CD14-positive monocyte (primary cell): ENCODE measurements around the gene PHF12. TPM values are rescaled to one million over a fixed set of nuclear protein-coding genes. Genes with fewer than 3 reads are reported as not detected.

Experiments used
- DNase-seq, 3 donors: peaks; one replicate each; pipeline ENCODE4 v3.0.0-alpha.2; 2011 to 2022
- H2AFZ ChIP-seq: 2 replicates; pipeline ENCODE4 v1.6.0; 2012; ENCODE audit warnings: mild to moderate bottlenecking, low read depth, low read length, inconsistent platforms; ENCODE audit not compliant: insufficient read depth, poor library complexity, severe bottlenecking
- H3K27ac ChIP-seq, 2 donors: 1 replicate in 1 of 2; 2 replicates in 1 of 2; pipeline ENCODE4 v1.5.1; 2012 to 2013; ENCODE audit warnings: low read length in 2 of 2, control low read depth in 1 of 2, inconsistent platforms in 1 of 2, low read depth in 1 of 2, mild to moderate bottlenecking in 1 of 2
- H3K27me3 ChIP-seq, 2 donors: one replicate each; pipeline versions ENCODE4 v1.6.0 to v1.6.1; 2011 to 2013; ENCODE audit warnings: low read length in 2 of 2; ENCODE audit not compliant: control insufficient read depth in 2 of 2, insufficient read depth in 2 of 2
- H3K36me3 ChIP-seq, 2 donors: replicated peaks in 1 of 2; 1 replicate in 1 of 2; 2 replicates in 1 of 2; pipeline versions ENCODE4 v1.5.1 to v1.6.1; 2012 to 2013; ENCODE audit warnings: low read length in 2 of 2, control low read depth in 1 of 2, inconsistent platforms in 1 of 2, mild to moderate bottlenecking in 1 of 2; ENCODE audit not compliant: insufficient read depth in 2 of 2, control insufficient read depth in 1 of 2
- H3K4me1 ChIP-seq, 2 donors: 1 replicate in 1 of 2; 2 replicates in 1 of 2; pipeline versions ENCODE4 v1.5.1 to v1.6.1; 2012 to 2013; ENCODE audit warnings: low read length in 2 of 2, control low read depth in 1 of 2, inconsistent platforms in 1 of 2, mild to moderate bottlenecking in 1 of 2, moderate library complexity in 1 of 2; ENCODE audit not compliant: insufficient read depth in 2 of 2, control insufficient read depth in 1 of 2
- H3K4me2 ChIP-seq: replicated peaks from 2 replicates; pipeline ENCODE3; 2012; ENCODE audit warnings: low read length, moderate library complexity, mild to moderate bottlenecking; ENCODE audit not compliant: poor library complexity, severe bottlenecking; ENCODE audit errors: extremely low read depth
- H3K4me3 ChIP-seq, 3 experiments: fragments of 200-600 bp in 1 of 3; sonication (generic) in 1 of 3; replicated peaks in 1 of 3; 1 replicate in 2 of 3; 2 replicates in 1 of 3; pipeline ENCODE4 v1.5.1; 2011 to 2013; ENCODE audit warnings: low read length in 3 of 3, mild to moderate bottlenecking in 3 of 3, control low read depth in 2 of 3, low read depth in 2 of 3, inconsistent platforms in 1 of 3, moderate library complexity in 1 of 3
- H3K79me2 ChIP-seq: 2 replicates; pipeline ENCODE4 v1.6.0; 2012; ENCODE audit warnings: mild to moderate bottlenecking, control low read depth, inconsistent platforms, low read length, moderate library complexity; ENCODE audit not compliant: insufficient read depth
- H3K9ac ChIP-seq: 2 replicates; pipeline ENCODE4 v1.6.0; 2017; ENCODE audit warnings: low read length, mild to moderate bottlenecking; ENCODE audit not compliant: insufficient read depth, poor library complexity, severe bottlenecking
- H3K9me3 ChIP-seq, 2 donors: replicated peaks in 1 of 2; 1 replicate in 1 of 2; 2 replicates in 1 of 2; pipeline versions ENCODE4 v1.5.1 to v1.6.1; 2012 to 2013; ENCODE audit warnings: low read length in 2 of 2, control low read depth in 1 of 2; ENCODE audit not compliant: control insufficient read depth in 1 of 2, insufficient read depth in 1 of 2
- H4K20me1 ChIP-seq: 2 replicates; pipeline ENCODE4 v1.6.0; 2012; ENCODE audit warnings: mild to moderate bottlenecking, low read length, control low read depth, moderate library complexity; ENCODE audit not compliant: insufficient read depth
- H3K27ac Mint-ChIP-seq, 7 donors: one replicate each; pipeline ENCODE4 v1.8.0; 2020; ENCODE audit warnings: mild to moderate bottlenecking in 7 of 7, mixed read lengths in 7 of 7, moderate library complexity in 6 of 7, inconsistent platforms in 2 of 7
- H3K27me3 Mint-ChIP-seq, 3 donors: one replicate each; pipeline ENCODE4 v1.8.0; 2021 to 2022; ENCODE audit warnings: low read depth in 3 of 3, mild to moderate bottlenecking in 3 of 3, mixed read lengths in 3 of 3, moderate library complexity in 3 of 3, inconsistent platforms in 1 of 3
- H3K36me3 Mint-ChIP-seq, 2 donors: one replicate each; pipeline ENCODE4 v1.8.0; 2020; ENCODE audit warnings: mixed read lengths in 2 of 2, inconsistent platforms in 1 of 2, mild to moderate bottlenecking in 1 of 2
- H3K4me1 Mint-ChIP-seq: one replicate; pipeline ENCODE4 v1.8.0; 2020; ENCODE audit warnings: mild to moderate bottlenecking, mixed read lengths
- H3K4me3 Mint-ChIP-seq, 2 donors: one replicate each; pipeline ENCODE4 v1.8.0; 2020; ENCODE audit warnings: mild to moderate bottlenecking in 2 of 2, mixed read lengths in 2 of 2, moderate library complexity in 1 of 2
- H3K9me3 Mint-ChIP-seq, 7 donors: one replicate each; pipeline ENCODE4 v1.8.0; 2020 to 2022; ENCODE audit warnings: mixed read lengths in 7 of 7, mild to moderate bottlenecking in 6 of 7, moderate library complexity in 6 of 7, inconsistent platforms in 2 of 7
- WGBS: methylation state at CpG from one replicate; pipeline ENCODE4 v1.1.5; 2013; ENCODE audit warnings: missing lambda C conversion rate; ENCODE audit not compliant: insufficient coverage; 5-methylcytosine and 5-hydroxymethylcytosine counted together
- intact Hi-C, 2 donors: fragments of 100-400 bp; cut with micrococcal nuclease; formaldehyde crosslinking; loops; one replicate each; pipeline versions ENCODE4 v1.15.0 to v1.15.1; 2023
- polyA plus RNA-seq, 3 donors: library from polyadenylated mRNA; depleted of rRNA in 1 of 3; unstranded in 2 of 3; stranded (reverse) in 1 of 3; fragments of 300-500 nt in 2 of 3; fragments of >200 nt in 1 of 3; fragmentation: Illumina TruSeq in 2 of 3; gene quantifications; 1 replicate in 2 of 3; 2 replicates in 1 of 3; pipeline ENCODE4 v1.2.3, GENCODE V29; 2012 to 2021
- TF ChIP-seq, protein P1 (sequence below): fragments of 200-600 bp; IDR thresholded peaks from one replicate; pipeline ENCODE4 v1.8.0; 2022; ENCODE audit warnings: antibody characterized with exemption, mild to moderate bottlenecking

PHF12 gene
- polyA plus RNA-seq, 3 donors: 1.4 to 62.5 (median 2.5) TPM

DNA sequence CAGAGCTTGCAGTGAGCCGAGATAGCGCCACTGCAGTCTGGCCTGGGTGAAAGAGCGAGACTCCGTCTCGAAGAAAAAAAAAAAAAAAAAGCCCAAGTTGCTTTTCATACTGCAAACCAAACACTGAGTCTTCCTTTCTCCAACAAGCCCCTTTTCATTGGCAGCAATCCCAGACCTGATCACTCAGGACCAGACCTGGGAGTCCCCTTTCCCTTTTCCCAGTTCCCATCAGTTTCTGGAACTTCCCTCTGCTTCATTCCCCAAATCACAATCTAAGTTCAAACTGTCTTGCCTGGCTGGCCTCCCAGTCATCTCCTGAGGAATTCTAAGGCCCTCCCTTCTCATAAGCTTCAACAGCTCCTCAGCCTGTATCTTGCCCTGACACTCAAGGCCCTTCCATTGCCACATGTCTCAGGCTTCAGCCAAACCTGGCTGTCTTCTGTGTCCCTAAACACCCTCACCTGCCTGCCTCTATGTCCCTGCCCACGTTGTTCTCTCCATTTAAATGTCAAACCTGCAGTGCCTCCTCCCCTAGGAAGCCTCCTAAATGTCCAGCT, 11.8 kb upstream of the PHF12 start:
- no peak overlapping the region for H3K4me2 ChIP-seq
- H3K36me3 Mint-ChIP-seq: peaks cover 0 to 3% of the 10 kb centered on the region in 2 donors
- no peaks in the 10 kb centered on the region for H3K9me3 ChIP-seq
- H3K4me3 Mint-ChIP-seq: no peak overlapping the region
- TF ChIP-seq, protein P1, sequence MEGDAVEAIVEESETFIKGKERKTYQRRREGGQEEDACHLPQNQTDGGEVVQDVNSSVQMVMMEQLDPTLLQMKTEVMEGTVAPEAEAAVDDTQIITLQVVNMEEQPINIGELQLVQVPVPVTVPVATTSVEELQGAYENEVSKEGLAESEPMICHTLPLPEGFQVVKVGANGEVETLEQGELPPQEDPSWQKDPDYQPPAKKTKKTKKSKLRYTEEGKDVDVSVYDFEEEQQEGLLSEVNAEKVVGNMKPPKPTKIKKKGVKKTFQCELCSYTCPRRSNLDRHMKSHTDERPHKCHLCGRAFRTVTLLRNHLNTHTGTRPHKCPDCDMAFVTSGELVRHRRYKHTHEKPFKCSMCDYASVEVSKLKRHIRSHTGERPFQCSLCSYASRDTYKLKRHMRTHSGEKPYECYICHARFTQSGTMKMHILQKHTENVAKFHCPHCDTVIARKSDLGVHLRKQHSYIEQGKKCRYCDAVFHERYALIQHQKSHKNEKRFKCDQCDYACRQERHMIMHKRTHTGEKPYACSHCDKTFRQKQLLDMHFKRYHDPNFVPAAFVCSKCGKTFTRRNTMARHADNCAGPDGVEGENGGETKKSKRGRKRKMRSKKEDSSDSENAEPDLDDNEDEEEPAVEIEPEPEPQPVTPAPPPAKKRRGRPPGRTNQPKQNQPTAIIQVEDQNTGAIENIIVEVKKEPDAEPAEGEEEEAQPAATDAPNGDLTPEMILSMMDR: no peak
- no peak overlapping the region for H3K9ac ChIP-seq
- intact Hi-C loops: no loop called here
- no peak overlapping the region for H3K27ac Mint-ChIP-seq
- H4K20me1 ChIP-seq: no peaks in the 10 kb centered on the region
- no peak overlapping the region for H3K27ac ChIP-seq
- H2AFZ ChIP-seq: no peak overlapping the region
- peaks cover 10 to 18% (median 16%) of the 10 kb centered on the region in 3 donors for H3K27me3 Mint-ChIP-seq
- no peaks in the 10 kb centered on the region for H3K36me3 ChIP-seq
- 14% methylated on average over 1 of the region's 6 CpGs for WGBS
- DNase-seq: no peak
- no peak overlapping the region for H3K4me3 ChIP-seq
- no peaks in the 10 kb centered on the region for H3K79me2 ChIP-seq
- no peaks in the 10 kb centered on the region for H3K27me3 ChIP-seq
- peaks cover 25% of the 10 kb centered on the region for H3K4me1 Mint-ChIP-seq
- H3K9me3 Mint-ChIP-seq: no peaks in the 10 kb centered on the region
- peaks cover 17 to 20% of the 10 kb centered on the region in 2 donors for H3K4me1 ChIP-seq

DNA sequence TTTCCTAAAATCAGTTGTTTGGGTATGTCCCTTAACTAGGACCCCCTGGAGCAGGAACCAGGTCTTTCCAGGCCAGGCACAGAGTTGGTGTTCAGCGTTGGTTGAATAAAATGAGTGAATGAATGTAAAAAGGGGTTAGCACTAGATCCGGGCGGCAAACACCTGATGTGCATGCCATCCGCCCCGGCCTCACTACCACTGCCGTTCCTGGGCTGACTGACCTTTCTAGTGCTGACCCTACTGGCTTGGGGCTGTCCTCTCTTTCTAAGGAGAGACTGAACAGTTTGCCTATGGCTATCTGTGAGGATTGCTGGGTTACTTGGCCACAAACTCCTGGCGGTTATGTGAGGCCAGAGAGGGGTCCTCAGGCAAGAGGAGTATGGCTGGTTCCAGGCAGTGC, 10.1 kb upstream of the PHF12 start:
- intact Hi-C loops: no loop called here
- no peaks in the 10 kb centered on the region for H3K9me3 ChIP-seq

More for the DNA sequence above, 10.1 kb upstream of the PHF12 start:
- Mint-ChIP-seq H3K27me3 (peaks cover 10 to 20% (median 16%) of the 10 kb centered on the region in 3 donors), H3K36me3 (peaks cover 0 to 1% of the 10 kb centered on the region in 2 donors), H3K9me3 (no peaks in the 10 kb centered on the region), H3K4me1 (peaks cover 7% of the 10 kb centered on the region), H3K27ac (no peak overlapping the region), H3K4me3 (no peak overlapping the region)
- no peak for DNase-seq
- TF ChIP-seq, protein P1: no peak
- WGBS: 97% methylated on average over 7 of the region's 7 CpGs
- H3K9ac ChIP-seq: no peak overlapping the region
- no peak overlapping the region for H3K27ac ChIP-seq
- H3K4me3 ChIP-seq: no peak overlapping the region
- H3K4me2 ChIP-seq: no peak overlapping the region
- H2AFZ ChIP-seq: no peak overlapping the region
- H3K79me2 ChIP-seq: no peaks in the 10 kb centered on the region
- no peaks in the 10 kb centered on the region for H3K36me3 ChIP-seq
- peaks cover 0 to 3% of the 10 kb centered on the region in 2 donors for H3K4me1 ChIP-seq
- H4K20me1 ChIP-seq: no peaks in the 10 kb centered on the region
- no peaks in the 10 kb centered on the region for H3K27me3 ChIP-seq
